ENCODE measurements around the gene HSD17B8.

DNA sequence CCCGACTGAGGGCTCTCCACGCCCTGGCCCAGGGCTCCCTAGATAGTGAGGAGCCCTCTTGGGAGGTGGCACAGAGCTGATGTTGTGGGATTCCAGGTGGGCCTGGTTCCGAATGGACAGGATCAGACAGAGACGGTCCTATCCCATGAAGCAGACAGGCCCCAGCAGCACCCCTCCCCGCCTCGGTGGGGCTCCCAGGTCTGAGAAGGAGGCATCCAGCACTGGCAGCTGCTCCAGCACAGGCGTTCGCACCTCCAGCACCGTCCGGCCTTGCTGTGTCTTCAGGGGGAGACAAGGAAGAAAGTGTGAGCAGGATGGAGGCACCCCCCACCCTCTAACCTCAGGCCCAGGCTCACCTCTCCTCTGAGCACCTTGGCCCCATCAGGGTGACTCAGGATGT is 40.9 kb upstream of the HSD17B8 start:
- no peak for TF ChIP-seq TCF3 (IDR thresholded peaks at IDR 0.05; ENCODE audit: borderline replicate concordance, insufficient read depth, low read depth, low read length)
- TF ChIP-seq TARDBP (IDR thresholded peaks at IDR 0.05; ENCODE audit: borderline replicate concordance) = no peak
